KBM-7 (cell line): ENCODE measurements around the gene CNTD1.
"Not testable (repeated sequence)": the region's sequence is repeated elsewhere in the genome, so short reads cannot be mapped to it uniquely, and the experiment has no call there.

ENCODE experiments used
- DNase-seq: peaks from one replicate; pipeline ENCODE4 v3.0.0-alpha.2; 2015
- in situ Hi-C: fragments of 300-500 bp; cut with MboI; formaldehyde crosslinking; loops from 2 replicates; pipeline ENCODE4 v1.14.3; 2020; ENCODE audit warnings: low sequenced_read_pairs, low pct_unique_long_range_greater_than_20kb, mixed read lengths

The CNTD1 gene

GRCh38 chr17:42853968-42854790 lies 55.5 kb downstream of the CNTD1 start:
- no peak for DNase-seq
- in situ Hi-C loops = loop anchor here (25.0 kb wide), 1 partner anchor 508 kb away; no protein-coding TSS in a partner anchor

GRCh38 chr17:42855048-42855596 lies 56.5 kb downstream of the CNTD1 start:
- DNase-seq = no peak
- in situ Hi-C loops = loop anchor here (25.0 kb wide), 1 partner anchor 507 kb away; no protein-coding TSS in a partner anchor

GRCh38 chr17:42856093-42856492 lies 57.4 kb downstream of the CNTD1 start:
- DNase-seq = not testable (repeated sequence)
- in situ Hi-C loops = loop anchor here (25.0 kb wide), 1 partner anchor 506 kb away; no protein-coding TSS in a partner anchor

- not testable (repeated sequence) for DNase-seq
- in situ Hi-C loops = loop anchor here (25.0 kb wide), 1 partner anchor 506 kb away; no protein-coding TSS in a partner anchor
Measured at GRCh38 chr17:42856516-42856915, 57.9 kb downstream of the CNTD1 start.

- in situ Hi-C loops = loop anchor here (25.0 kb wide), 1 partner anchor 505 kb away; no protein-coding TSS in a partner anchor
Measured at GRCh38 chr17:42857389-42857788, 58.7 kb downstream of the CNTD1 start.

More at GRCh38 chr17:42857389-42857788, 58.7 kb downstream of the CNTD1 start:
- DNase-seq = no peak
